Mammary epithelial cell (primary cell): ENCODE results near the gene RCAN1.

Experiments used
- EZH2 ChIP-seq: IDR thresholded peaks from 2 replicates; pipeline ENCODE4 v1.6.1; 2012; ENCODE audit warnings: low read length, inconsistent platforms, borderline replicate concordance
- TF ChIP-seq, protein P1 (sequence below), 2 donors: IDR thresholded peaks in 1 of 2; conservative IDR thresholded peaks in 1 of 2; 2 replicates each; pipeline ENCODE4 v1.5.1; 2011 to 2012; ENCODE audit warnings: inconsistent platforms in 2 of 2, low read length in 2 of 2, mild to moderate bottlenecking in 2 of 2, control low read depth in 1 of 2, low read depth in 1 of 2; ENCODE audit not compliant: insufficient read depth in 1 of 2; ENCODE audit errors: extremely low read depth in 1 of 2

DNA sequence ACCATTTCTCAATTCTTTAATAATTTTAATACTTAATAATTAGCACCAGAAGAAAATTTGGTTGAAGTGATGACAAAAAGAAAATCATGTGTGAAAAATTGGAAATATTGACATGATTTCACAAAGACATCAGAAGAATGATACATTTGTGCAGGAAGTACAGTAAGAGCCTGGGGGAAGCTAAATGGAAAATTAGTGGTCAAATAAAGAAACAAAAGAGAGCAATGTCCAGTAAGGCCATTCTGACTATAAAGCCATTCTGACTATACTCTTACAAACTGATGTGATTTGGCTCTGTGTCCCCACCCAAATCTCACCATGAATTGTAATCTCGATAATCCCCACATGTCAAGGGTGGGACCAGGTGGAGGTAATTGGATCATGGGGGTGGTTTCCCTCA is 54.3 kb downstream of the RCAN1 start:
- TF ChIP-seq, protein P1, sequence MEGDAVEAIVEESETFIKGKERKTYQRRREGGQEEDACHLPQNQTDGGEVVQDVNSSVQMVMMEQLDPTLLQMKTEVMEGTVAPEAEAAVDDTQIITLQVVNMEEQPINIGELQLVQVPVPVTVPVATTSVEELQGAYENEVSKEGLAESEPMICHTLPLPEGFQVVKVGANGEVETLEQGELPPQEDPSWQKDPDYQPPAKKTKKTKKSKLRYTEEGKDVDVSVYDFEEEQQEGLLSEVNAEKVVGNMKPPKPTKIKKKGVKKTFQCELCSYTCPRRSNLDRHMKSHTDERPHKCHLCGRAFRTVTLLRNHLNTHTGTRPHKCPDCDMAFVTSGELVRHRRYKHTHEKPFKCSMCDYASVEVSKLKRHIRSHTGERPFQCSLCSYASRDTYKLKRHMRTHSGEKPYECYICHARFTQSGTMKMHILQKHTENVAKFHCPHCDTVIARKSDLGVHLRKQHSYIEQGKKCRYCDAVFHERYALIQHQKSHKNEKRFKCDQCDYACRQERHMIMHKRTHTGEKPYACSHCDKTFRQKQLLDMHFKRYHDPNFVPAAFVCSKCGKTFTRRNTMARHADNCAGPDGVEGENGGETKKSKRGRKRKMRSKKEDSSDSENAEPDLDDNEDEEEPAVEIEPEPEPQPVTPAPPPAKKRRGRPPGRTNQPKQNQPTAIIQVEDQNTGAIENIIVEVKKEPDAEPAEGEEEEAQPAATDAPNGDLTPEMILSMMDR (conservative IDR thresholded peaks at IDR 0.05 in 1 of 2, IDR thresholded peaks at IDR 0.05 in 1 of 2; ENCODE audit: extremely low read depth in 1 of 2, insufficient read depth in 1 of 2, low read depth in 1 of 2, low read length in 2 of 2) = no peak
- TF ChIP-seq EZH2 = no peak
